ENCODE measurements around the gene AK1. TPM values are rescaled to one million over a fixed set of nuclear protein-coding genes. Genes with fewer than 3 reads are reported as not detected.

Gene AK1
- total RNA-seq, 1 experiment from 2014 or later: 35.8 TPM

DNA sequence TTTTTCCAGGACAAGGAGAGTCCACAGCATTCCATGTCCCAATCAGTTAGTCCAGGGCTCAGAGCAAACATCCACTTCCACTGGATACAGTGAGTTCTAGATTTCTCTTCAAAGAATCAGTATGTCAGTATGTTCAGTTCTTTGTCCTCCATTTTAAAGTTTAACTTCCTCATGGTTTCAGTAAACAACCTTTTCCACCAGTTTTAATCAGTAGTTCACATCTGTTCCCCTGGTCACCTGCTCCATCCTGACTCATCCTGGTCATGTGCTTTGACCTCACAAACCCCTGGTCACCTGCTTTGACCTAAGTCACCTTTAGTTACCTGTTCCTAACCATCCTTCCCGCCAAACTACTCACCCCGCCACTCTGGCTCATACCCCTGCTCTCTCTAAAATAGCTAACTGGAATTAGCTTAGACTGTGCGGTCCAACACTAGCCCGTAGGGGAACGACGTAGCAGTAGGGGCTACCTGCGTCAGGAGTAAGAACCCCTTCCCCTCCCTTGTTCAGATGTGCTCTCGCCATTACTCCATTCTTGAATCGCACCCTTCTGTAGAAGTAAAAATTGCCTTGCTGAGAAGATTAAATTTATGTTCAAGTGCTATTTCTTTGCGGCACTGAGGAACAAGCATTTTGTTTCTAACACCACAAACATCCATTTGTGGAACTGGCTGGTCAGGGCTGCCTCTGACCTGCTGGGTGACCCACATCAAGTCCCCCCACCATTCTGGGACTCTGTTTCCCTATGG is 28.5 kb downstream of the AK1 start:
- Histone ChIP-seq H3K9me3 (ENCODE audit: low read depth, low read length, poor library complexity, severe bottlenecking) (peaks cover 7% of the 10 kb centered on the region), H3K4me3 (ENCODE audit: low read depth, low read length, poor library complexity, severe bottlenecking) (no peak overlapping the region), H3K27me3 (replicated peaks; ENCODE audit: insufficient read depth, low read depth, low read length, poor library complexity) (no peaks in the 10 kb centered on the region), H3K4me1 (ENCODE audit: insufficient read depth, low read length, poor library complexity, severe bottlenecking) (peaks cover 13% of the 10 kb centered on the region), H3K36me3 (ENCODE audit: insufficient read depth, low read length, poor library complexity, severe bottlenecking) (no peaks in the 10 kb centered on the region), H3K27ac (ENCODE audit: low read depth, low read length, poor library complexity, severe bottlenecking) (no peak overlapping the region)
- no TSS peak for BruUV-seq (replicated peaks)
- POLR2A ChIA-PET (ENCODE audit: low non-redundant PET): no interaction called here
- intact Hi-C loops (cut with micrococcal nuclease; ENCODE audit: unreplicated experiment): no loop called here
- CTCF ChIA-PET: no interaction called here
- TF ChIP-seq EZH2 (IDR thresholded peaks at IDR 0.05; ENCODE audit: borderline replicate concordance, low read depth, low read length, poor library complexity, severe bottlenecking): no peak
- no peak for TF ChIP-seq CTCF (conservative IDR thresholded peaks at IDR 0.05; ENCODE audit: low read depth, low read length)
- DNase-seq (ENCODE audit: low spot score): no peak

DNA sequence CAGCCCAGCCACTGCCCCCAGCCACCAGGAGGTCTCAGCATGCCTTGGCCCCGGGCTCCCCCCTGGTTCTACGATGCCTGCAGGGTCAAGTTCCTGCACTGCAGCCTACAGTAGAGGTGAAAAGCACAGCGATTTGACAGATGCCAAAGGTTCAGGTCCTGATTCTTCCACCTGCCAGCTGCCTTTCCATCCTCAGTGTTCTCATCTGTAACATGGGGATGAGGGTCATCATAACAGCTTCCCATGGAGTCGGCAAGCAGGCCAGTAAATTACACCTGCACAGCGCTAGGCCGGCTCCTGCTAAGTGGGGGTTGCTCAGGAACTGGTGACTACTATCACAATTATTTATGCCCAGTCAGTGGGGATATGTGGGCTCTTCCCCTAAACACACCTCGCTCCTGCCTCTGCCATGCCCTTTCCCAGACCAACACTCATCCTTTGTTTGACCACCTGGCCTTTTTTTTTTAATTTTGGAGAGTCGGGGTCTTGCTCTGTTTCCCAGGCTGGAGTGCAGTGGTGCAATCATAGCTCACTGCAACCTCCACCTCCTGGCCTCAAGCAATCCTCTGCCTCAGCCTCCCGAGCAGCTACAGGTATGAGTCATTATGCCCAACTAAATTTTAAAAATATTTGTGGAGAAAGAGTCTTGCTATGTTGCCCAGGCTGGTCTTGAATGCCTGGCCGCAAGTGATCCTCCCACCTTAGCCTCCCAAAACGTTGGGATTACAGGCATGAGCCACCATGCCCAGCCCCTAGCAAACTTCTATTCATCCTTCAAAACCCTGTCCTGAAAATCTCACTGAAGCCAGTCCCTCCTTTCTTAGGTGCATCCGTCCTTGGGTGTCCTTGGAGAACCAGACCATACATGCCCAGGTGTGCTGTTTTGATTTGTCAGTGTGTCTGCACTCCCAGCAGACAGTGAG is 29.4 kb downstream of the AK1 start:
- intact Hi-C loops (cut with micrococcal nuclease; ENCODE audit: unreplicated experiment): no loop called here
- H3K27me3 ChIP-seq (replicated peaks; ENCODE audit: insufficient read depth, low read depth, low read length, poor library complexity): no peaks in the 10 kb centered on the region
- POLR2A ChIA-PET (ENCODE audit: low non-redundant PET): no interaction called here
- DNase-seq (ENCODE audit: low spot score): no peak
- TF ChIP-seq CTCF (conservative IDR thresholded peaks at IDR 0.05; ENCODE audit: low read depth, low read length): no peak
- TF ChIP-seq EZH2 (IDR thresholded peaks at IDR 0.05; ENCODE audit: borderline replicate concordance, low read depth, low read length, poor library complexity, severe bottlenecking): no peak
- peaks cover 5% of the 10 kb centered on the region for H3K4me1 ChIP-seq (ENCODE audit: insufficient read depth, low read length, poor library complexity, severe bottlenecking)
- H3K27ac ChIP-seq (ENCODE audit: low read depth, low read length, poor library complexity, severe bottlenecking): no peak overlapping the region
- H3K36me3 ChIP-seq (ENCODE audit: insufficient read depth, low read length, poor library complexity, severe bottlenecking): no peaks in the 10 kb centered on the region
- CTCF ChIA-PET: no interaction called here
- no TSS peak for BruUV-seq (replicated peaks)
- H3K9me3 ChIP-seq (ENCODE audit: low read depth, low read length, poor library complexity, severe bottlenecking): peaks cover 7% of the 10 kb centered on the region
- H3K4me3 ChIP-seq (ENCODE audit: low read depth, low read length, poor library complexity, severe bottlenecking): no peak overlapping the region

- ChIA-PET CTCF (no interaction called here), POLR2A (ENCODE audit: low non-redundant PET) (interaction anchor here (0.7 kb wide), 1 partner anchor 213 kb away, joined by 3 read pairs; no protein-coding TSS in a partner anchor)
- Histone ChIP-seq H3K36me3 (ENCODE audit: insufficient read depth, low read length, poor library complexity, severe bottlenecking) (no peaks in the 10 kb centered on the region), H3K4me3 (ENCODE audit: low read depth, low read length, poor library complexity, severe bottlenecking) (no peak overlapping the region), H3K27ac (ENCODE audit: low read depth, low read length, poor library complexity, severe bottlenecking) (no peak overlapping the region), H3K4me1 (ENCODE audit: insufficient read depth, low read length, poor library complexity, severe bottlenecking) (no peaks in the 10 kb centered on the region), H3K9me3 (ENCODE audit: low read depth, low read length, poor library complexity, severe bottlenecking) (peaks cover 7% of the 10 kb centered on the region), H3K27me3 (replicated peaks; ENCODE audit: insufficient read depth, low read depth, low read length, poor library complexity) (no peaks in the 10 kb centered on the region)
- no peak for DNase-seq (ENCODE audit: low spot score)
- BruUV-seq (replicated peaks): no TSS peak
- no peak for TF ChIP-seq EZH2 (IDR thresholded peaks at IDR 0.05; ENCODE audit: borderline replicate concordance, low read depth, low read length, poor library complexity, severe bottlenecking)
- TF ChIP-seq CTCF (conservative IDR thresholded peaks at IDR 0.05; ENCODE audit: low read depth, low read length): no peak
- intact Hi-C loops (cut with micrococcal nuclease; ENCODE audit: unreplicated experiment): no loop called here
Measured at GRCh38 chr9:127847178-127847510, 30.3 kb downstream of the AK1 start.
